ENCODE measurements around the gene PDE5A.

Gene PDE5A

GRCh38 chr4:119587796-119588195, 40.8 kb downstream of the PDE5A start (continued):
- TF ChIP-seq ZNF488 (tag by site-specific recombination; IDR thresholded peaks at IDR 0.05) (no peak), ZNF660 (tag by site-specific recombination; IDR thresholded peaks at IDR 0.05) (no peak), ZNF555 (tag by site-specific recombination; conservative IDR thresholded peaks at IDR 0.05) (no peak), ZNF341 (tag by site-specific recombination; IDR thresholded peaks at IDR 0.05; ENCODE audit: low read depth) (no peak), ZIC2 (tag by site-specific recombination; IDR thresholded peaks at IDR 0.05) (no peak), ZFP37 (tag by site-specific recombination; IDR thresholded peaks at IDR 0.05) (no peak)
- TF ChIP-seq, protein P1, sequence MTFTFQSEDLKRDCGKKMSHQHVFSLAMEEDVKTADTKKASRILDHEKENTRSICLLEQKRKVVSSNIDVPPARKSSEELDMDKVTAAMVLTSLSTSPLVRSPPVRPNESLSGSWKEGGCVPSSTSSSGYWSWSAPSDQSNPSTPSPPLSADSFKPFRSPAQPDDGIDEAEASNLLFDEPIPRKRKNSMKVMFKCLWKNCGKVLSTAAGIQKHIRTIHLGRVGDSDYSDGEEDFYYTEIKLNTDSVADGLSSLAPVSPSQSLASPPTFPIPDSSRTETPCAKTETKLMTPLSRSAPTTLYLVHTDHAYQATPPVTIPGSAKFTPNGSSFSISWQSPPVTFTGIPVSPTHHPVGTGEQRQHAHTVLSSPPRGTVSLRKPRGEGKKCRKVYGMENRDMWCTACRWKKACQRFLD (tag by site-specific recombination; IDR thresholded peaks at IDR 0.05), result no peak
- TF ChIP-seq, protein P2, sequence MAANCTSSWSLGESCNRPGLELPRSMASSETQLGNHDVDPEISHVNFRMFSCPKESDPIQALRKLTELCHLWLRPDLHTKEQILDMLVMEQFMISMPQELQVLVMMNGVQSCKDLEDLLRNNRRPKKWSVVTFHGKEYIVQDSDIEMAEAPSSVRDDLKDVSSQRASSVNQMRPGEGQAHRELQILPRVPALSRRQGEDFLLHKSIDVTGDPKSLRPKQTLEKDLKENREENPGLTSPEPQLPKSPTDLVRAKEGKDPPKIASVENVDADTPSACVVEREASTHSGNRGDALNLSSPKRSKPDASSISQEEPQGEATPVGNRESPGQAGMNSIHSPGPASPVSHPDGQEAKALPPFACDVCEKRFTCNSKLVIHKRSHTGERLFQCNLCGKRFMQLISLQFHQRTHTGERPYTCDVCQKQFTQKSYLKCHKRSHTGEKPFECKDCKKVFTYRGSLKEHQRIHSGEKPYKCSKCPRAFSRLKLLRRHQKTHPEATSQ (tag by site-specific recombination; IDR thresholded peaks at IDR 0.05), result no peak

DNA sequence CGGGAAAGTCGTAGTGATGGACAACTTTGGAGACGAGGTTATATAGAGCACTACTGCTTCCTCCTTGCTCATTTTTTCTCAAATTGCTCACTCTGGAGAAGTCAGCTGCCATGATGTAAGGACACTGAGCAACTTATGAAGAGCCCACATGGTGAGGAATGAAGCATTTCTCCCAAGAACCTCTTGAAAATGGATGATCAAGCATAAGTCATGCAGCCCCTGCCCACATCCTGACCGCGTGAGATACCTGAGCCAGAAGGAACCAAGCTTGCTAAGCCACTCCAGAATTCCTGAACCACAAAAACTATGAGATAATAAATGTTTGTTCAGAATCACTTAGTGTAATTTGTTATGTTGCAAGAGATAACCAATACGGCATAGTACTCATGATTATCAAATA, 42.8 kb downstream of the PDE5A start:
- POLR2A ChIA-PET, result no interaction called here
- Histone ChIP-seq H3K27ac (ENCODE audit: extremely low read depth, low read depth, low read length) (no peak overlapping the region), H3K4me1 (ENCODE audit: control insufficient read depth, insufficient read depth, low read length) (no peaks in the 10 kb centered on the region), H3K4me3 (ENCODE audit: low read depth, low read length) (no peak overlapping the region), H3K9me3 (ENCODE audit: control insufficient read depth, insufficient read depth, low read depth, low read length) (no peaks in the 10 kb centered on the region), H3K36me3 (ENCODE audit: control insufficient read depth in 2 of 2, insufficient read depth in 1 of 2, low read length in 2 of 2) (no peaks in the 10 kb centered on the region; a peak in 1 of 3 replicates)
- CTCF ChIA-PET, result no interaction called here
- no peak for TF ChIP-seq ZNF544 (tag by site-specific recombination; IDR thresholded peaks at IDR 0.05)
- no peak for TF ChIP-seq ZNF121 (tag by site-specific recombination; IDR thresholded peaks at IDR 0.05)
- no peak for TF ChIP-seq ZNF514 (tag by site-specific recombination; IDR thresholded peaks at IDR 0.05)
- no peak for TF ChIP-seq KLF10 (tag by site-specific recombination; IDR thresholded peaks at IDR 0.05)
- TF ChIP-seq, protein P3, sequence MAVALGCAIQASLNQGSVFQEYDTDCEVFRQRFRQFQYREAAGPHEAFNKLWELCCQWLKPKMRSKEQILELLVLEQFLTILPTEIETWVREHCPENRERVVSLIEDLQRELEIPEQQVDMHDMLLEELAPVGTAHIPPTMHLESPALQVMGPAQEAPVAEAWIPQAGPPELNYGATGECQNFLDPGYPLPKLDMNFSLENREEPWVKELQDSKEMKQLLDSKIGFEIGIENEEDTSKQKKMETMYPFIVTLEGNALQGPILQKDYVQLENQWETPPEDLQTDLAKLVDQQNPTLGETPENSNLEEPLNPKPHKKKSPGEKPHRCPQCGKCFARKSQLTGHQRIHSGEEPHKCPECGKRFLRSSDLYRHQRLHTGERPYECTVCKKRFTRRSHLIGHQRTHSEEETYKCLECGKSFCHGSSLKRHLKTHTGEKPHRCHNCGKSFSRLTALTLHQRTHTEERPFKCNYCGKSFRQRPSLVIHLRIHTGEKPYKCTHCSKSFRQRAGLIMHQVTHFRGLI (tag by site-specific recombination; IDR thresholded peaks at IDR 0.05), result no peak
- no peak for TF ChIP-seq PRDM4 (tag by site-specific recombination; IDR thresholded peaks at IDR 0.05)
- TF ChIP-seq, protein P4, sequence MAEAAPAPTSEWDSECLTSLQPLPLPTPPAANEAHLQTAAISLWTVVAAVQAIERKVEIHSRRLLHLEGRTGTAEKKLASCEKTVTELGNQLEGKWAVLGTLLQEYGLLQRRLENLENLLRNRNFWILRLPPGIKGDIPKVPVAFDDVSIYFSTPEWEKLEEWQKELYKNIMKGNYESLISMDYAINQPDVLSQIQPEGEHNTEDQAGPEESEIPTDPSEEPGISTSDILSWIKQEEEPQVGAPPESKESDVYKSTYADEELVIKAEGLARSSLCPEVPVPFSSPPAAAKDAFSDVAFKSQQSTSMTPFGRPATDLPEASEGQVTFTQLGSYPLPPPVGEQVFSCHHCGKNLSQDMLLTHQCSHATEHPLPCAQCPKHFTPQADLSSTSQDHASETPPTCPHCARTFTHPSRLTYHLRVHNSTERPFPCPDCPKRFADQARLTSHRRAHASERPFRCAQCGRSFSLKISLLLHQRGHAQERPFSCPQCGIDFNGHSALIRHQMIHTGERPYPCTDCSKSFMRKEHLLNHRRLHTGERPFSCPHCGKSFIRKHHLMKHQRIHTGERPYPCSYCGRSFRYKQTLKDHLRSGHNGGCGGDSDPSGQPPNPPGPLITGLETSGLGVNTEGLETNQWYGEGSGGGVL (tag by site-specific recombination; IDR thresholded peaks at IDR 0.05), result no peak
- no peak for TF ChIP-seq GLIS1 (tag by site-specific recombination; IDR thresholded peaks at IDR 0.05)
- TF ChIP-seq ZNF660 (tag by site-specific recombination; IDR thresholded peaks at IDR 0.05), result no peak
- TF ChIP-seq ZNF561 (tag by site-specific recombination; IDR thresholded peaks at IDR 0.05; ENCODE audit: borderline replicate concordance), result no peak
- no peak for TF ChIP-seq ZNF175 (tag by site-specific recombination; IDR thresholded peaks at IDR 0.05)
- TF ChIP-seq ZNF549 (tag by site-specific recombination; IDR thresholded peaks at IDR 0.05), result no peak
- no peak for TF ChIP-seq GFI1B (tag by site-specific recombination; IDR thresholded peaks at IDR 0.05)
- no peak for TF ChIP-seq ATF2 (tag by site-specific recombination; IDR thresholded peaks at IDR 0.05; ENCODE audit: low read depth)
- TF ChIP-seq, protein P5, sequence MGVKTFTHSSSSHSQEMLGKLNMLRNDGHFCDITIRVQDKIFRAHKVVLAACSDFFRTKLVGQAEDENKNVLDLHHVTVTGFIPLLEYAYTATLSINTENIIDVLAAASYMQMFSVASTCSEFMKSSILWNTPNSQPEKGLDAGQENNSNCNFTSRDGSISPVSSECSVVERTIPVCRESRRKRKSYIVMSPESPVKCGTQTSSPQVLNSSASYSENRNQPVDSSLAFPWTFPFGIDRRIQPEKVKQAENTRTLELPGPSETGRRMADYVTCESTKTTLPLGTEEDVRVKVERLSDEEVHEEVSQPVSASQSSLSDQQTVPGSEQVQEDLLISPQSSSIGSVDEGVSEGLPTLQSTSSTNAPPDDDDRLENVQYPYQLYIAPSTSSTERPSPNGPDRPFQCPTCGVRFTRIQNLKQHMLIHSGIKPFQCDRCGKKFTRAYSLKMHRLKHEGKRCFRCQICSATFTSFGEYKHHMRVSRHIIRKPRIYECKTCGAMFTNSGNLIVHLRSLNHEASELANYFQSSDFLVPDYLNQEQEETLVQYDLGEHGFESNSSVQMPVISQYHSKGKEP (tag by site-specific recombination; IDR thresholded peaks at IDR 0.05), result no peak
- no peak for TF ChIP-seq GLI4 (tag by site-specific recombination; IDR thresholded peaks at IDR 0.05)
- TF ChIP-seq GLIS2 (tag by site-specific recombination; IDR thresholded peaks at IDR 0.05), result no peak

Data from HEK293 (cell line).